DOHH2 (cell line): ENCODE measurements around the gene CHIT1.

Experiments
- CTCF ChIP-seq: fragments of 200-600 bp; sonication (generic); IDR thresholded peaks from one replicate; pipeline ENCODE4 v1.5.1; 2014; ENCODE audit warnings: antibody characterized with exemption, mild to moderate bottlenecking, low read depth, low read length; ENCODE audit not compliant: poor library complexity, severe bottlenecking
- EZH2phosphoT487 ChIP-seq: fragments of 200-600 bp; sonication (generic); IDR thresholded peaks from 2 replicates; pipeline ENCODE4 v1.6.1; 2017; ENCODE audit warnings: borderline replicate concordance, mild to moderate bottlenecking, antibody characterized with exemption, low read length, moderate library complexity, mixed read lengths

GRCh38 chr1:203185061-203185461 is 44.4 kb downstream of the CHIT1 start:
- no peak for TF ChIP-seq CTCF
- no peak for TF ChIP-seq EZH2phosphoT487
